WTC11 (cell line): ENCODE data around the gene FSD1. TPM values are rescaled to one million over a fixed set of nuclear protein-coding genes. Genes with fewer than 3 reads are reported as not detected.

Source experiments
- ATAC-seq: fragments of 200-7000 bp; cut with Tn5 transposase; 2 replicates; pipeline ENCODE4 v1.10.0; 2021; ENCODE audit warnings: mild to moderate bottlenecking, moderate library complexity
- CTCF ChIA-PET: fragments of 300-600 bp; sonication (Branson Sonifier 250); formaldehyde crosslinking; loops from one replicate; lab custom pipeline; 2021; ENCODE audit warnings: antibody characterized with exemption; lab: Charles Lee
- POLR2A ChIA-PET: fragments of 350-600 bp; sonication (Branson Sonifier 250); formaldehyde crosslinking; loops from one replicate; lab custom pipeline; 2021; ENCODE audit warnings: antibody characterized with exemption; lab: Charles Lee
- DNase-seq: peaks from one replicate; pipeline ENCODE4 v3.0.0; 2021; ENCODE audit warnings: low spot score
- H3K27ac Mint-ChIP-seq: 2 replicates; pipeline ENCODE4 v1.8.0; 2021; ENCODE audit warnings: mixed read lengths
- H3K27me3 Mint-ChIP-seq: 2 replicates; pipeline ENCODE4 v1.8.0; 2021; ENCODE audit warnings: low read depth, mild to moderate bottlenecking, moderate library complexity, mixed read lengths
- H3K36me3 Mint-ChIP-seq: 2 replicates; pipeline ENCODE4 v1.8.0; 2021; ENCODE audit warnings: mixed read lengths
- H3K4me1 Mint-ChIP-seq: 2 replicates; pipeline ENCODE4 v1.8.0; 2022; ENCODE audit warnings: mixed read lengths
- H3K4me3 Mint-ChIP-seq: 2 replicates; pipeline ENCODE4 v1.8.0; 2021; ENCODE audit warnings: mild to moderate bottlenecking, moderate library complexity, mixed read lengths
- H3K9me3 Mint-ChIP-seq: 2 replicates; pipeline ENCODE4 v1.8.0; 2021; ENCODE audit warnings: mixed read lengths
- CREB1 ChIP-seq: sonication (generic); formaldehyde crosslinking; IDR thresholded peaks from 2 replicates; pipeline ENCODE4 v1.8.0; 2023; ENCODE audit warnings: mild to moderate bottlenecking, missing genetic modification reagents
- FOXJ3 ChIP-seq: sonication (generic); formaldehyde crosslinking; IDR thresholded peaks from 2 replicates; pipeline ENCODE4 v1.9.0; 2021; ENCODE audit warnings: missing genetic modification reagents, mild to moderate bottlenecking, borderline replicate concordance
- GRHL2 ChIP-seq: fragments of 250-450 bp; sonication (Bioruptor Pico); IDR thresholded peaks from 2 replicates; pipeline ENCODE4 v1.8.0; 2022; ENCODE audit warnings: mild to moderate bottlenecking, moderate library complexity; ENCODE audit not compliant: insufficient replicate concordance, severe bottlenecking
- KAT7 ChIP-seq: sonication (generic); formaldehyde crosslinking; IDR thresholded peaks from 2 replicates; pipeline ENCODE4 v1.8.1; 2023; ENCODE audit warnings: missing genetic modification reagents, mild to moderate bottlenecking, borderline replicate concordance
- NFYB ChIP-seq: sonication (generic); formaldehyde crosslinking; conservative IDR thresholded peaks from 2 replicates; pipeline ENCODE4 v1.8.0; 2022; ENCODE audit warnings: low read depth, missing genetic modification reagents
- TEAD1 ChIP-seq: sonication (generic); formaldehyde crosslinking; IDR thresholded peaks from 2 replicates; pipeline ENCODE4 v1.8.0; 2022; ENCODE audit warnings: mild to moderate bottlenecking, missing genetic modification reagents
- TP53 ChIP-seq: sonication (generic); formaldehyde crosslinking; IDR thresholded peaks from 2 replicates; pipeline ENCODE4 v1.8.1; 2023; ENCODE audit warnings: mild to moderate bottlenecking, missing genetic modification reagents
- ZBTB43 ChIP-seq: sonication (generic); formaldehyde crosslinking; IDR thresholded peaks from 2 replicates; pipeline ENCODE4 v1.8.1; 2023; ENCODE audit warnings: mild to moderate bottlenecking, missing genetic modification reagents
- ZMAT4 ChIP-seq: fragments of 250-450 bp; sonication (Bioruptor Pico); IDR thresholded peaks from 2 replicates; pipeline ENCODE4 v1.9.0; 2021; ENCODE audit warnings: mild to moderate bottlenecking
- total RNA-seq: library from RNA; stranded (reverse); gene quantifications from 3 replicates; pipeline ENCODE4 v1.2.3, GENCODE V29; 2021
- TF ChIP-seq, protein P1 (sequence below): sonication (generic); formaldehyde crosslinking; IDR thresholded peaks from 2 replicates; pipeline ENCODE4 v1.8.1; 2022; ENCODE audit warnings: missing genetic modification reagents, borderline replicate concordance
- TF ChIP-seq, protein P2 (sequence below): fragments of 250-450 bp; sonication (Bioruptor Pico); IDR thresholded peaks from 2 replicates; pipeline ENCODE4 v1.9.0; 2021; ENCODE audit warnings: mild to moderate bottlenecking, borderline replicate concordance
- TF ChIP-seq, protein P3 (sequence below): sonication (generic); formaldehyde crosslinking; IDR thresholded peaks from 2 replicates; pipeline ENCODE4 v1.8.1; 2023; ENCODE audit warnings: mild to moderate bottlenecking, moderate library complexity, missing genetic modification reagents

The FSD1 gene
- total RNA-seq, 1 experiment from 2014 or later: 61.3 TPM

GRCh38 chr19:4360641-4361151 is 56.3 kb downstream of the FSD1 start (continued):
- no peak for TF ChIP-seq ZMAT4 (CRISPR knock-in tag)

- no peak; the same call in 1 of the 2 replicates for ATAC-seq
- no peak for TF ChIP-seq TEAD1 (CRISPR knock-in tag)
- TF ChIP-seq, protein P1, sequence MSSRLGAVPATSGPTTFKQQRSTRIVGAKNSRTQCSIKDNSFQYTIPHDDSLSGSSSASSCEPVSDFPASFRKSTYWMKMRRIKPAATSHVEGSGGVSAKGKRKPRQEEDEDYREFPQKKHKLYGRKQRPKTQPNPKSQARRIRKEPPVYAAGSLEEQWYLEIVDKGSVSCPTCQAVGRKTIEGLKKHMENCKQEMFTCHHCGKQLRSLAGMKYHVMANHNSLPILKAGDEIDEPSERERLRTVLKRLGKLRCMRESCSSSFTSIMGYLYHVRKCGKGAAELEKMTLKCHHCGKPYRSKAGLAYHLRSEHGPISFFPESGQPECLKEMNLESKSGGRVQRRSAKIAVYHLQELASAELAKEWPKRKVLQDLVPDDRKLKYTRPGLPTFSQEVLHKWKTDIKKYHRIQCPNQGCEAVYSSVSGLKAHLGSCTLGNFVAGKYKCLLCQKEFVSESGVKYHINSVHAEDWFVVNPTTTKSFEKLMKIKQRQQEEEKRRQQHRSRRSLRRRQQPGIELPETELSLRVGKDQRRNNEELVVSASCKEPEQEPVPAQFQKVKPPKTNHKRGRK: no peak
- no peak for TF ChIP-seq KAT7 (CRISPR knock-in tag)
- no peak for TF ChIP-seq GRHL2 (CRISPR knock-in tag)
- TF ChIP-seq FOXJ3: no peak
- TF ChIP-seq NFYB (CRISPR knock-in tag): no peak
- TF ChIP-seq TP53 (CRISPR knock-in tag): no peak
- TF ChIP-seq, protein P2, sequence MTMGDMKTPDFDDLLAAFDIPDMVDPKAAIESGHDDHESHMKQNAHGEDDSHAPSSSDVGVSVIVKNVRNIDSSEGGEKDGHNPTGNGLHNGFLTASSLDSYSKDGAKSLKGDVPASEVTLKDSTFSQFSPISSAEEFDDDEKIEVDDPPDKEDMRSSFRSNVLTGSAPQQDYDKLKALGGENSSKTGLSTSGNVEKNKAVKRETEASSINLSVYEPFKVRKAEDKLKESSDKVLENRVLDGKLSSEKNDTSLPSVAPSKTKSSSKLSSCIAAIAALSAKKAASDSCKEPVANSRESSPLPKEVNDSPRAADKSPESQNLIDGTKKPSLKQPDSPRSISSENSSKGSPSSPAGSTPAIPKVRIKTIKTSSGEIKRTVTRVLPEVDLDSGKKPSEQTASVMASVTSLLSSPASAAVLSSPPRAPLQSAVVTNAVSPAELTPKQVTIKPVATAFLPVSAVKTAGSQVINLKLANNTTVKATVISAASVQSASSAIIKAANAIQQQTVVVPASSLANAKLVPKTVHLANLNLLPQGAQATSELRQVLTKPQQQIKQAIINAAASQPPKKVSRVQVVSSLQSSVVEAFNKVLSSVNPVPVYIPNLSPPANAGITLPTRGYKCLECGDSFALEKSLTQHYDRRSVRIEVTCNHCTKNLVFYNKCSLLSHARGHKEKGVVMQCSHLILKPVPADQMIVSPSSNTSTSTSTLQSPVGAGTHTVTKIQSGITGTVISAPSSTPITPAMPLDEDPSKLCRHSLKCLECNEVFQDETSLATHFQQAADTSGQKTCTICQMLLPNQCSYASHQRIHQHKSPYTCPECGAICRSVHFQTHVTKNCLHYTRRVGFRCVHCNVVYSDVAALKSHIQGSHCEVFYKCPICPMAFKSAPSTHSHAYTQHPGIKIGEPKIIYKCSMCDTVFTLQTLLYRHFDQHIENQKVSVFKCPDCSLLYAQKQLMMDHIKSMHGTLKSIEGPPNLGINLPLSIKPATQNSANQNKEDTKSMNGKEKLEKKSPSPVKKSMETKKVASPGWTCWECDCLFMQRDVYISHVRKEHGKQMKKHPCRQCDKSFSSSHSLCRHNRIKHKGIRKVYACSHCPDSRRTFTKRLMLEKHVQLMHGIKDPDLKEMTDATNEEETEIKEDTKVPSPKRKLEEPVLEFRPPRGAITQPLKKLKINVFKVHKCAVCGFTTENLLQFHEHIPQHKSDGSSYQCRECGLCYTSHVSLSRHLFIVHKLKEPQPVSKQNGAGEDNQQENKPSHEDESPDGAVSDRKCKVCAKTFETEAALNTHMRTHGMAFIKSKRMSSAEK (CRISPR knock-in tag): no peak
- no peak for TF ChIP-seq ZBTB43
- TF ChIP-seq, protein P3, sequence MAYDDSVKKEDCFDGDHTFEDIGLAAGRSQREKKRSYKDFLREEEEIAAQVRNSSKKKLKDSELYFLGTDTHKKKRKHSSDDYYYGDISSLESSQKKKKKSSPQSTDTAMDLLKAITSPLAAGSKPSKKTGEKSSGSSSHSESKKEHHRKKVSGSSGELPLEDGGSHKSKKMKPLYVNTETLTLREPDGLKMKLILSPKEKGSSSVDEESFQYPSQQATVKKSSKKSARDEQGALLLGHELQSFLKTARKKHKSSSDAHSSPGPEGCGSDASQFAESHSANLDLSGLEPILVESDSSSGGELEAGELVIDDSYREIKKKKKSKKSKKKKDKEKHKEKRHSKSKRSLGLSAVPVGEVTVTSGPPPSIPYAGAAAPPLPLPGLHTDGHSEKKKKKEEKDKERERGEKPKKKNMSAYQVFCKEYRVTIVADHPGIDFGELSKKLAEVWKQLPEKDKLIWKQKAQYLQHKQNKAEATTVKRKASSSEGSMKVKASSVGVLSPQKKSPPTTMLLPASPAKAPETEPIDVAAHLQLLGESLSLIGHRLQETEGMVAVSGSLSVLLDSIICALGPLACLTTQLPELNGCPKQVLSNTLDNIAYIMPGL (CRISPR knock-in tag): no peak
- TF ChIP-seq CREB1 (CRISPR knock-in tag): no peak
- Mint-ChIP-seq H3K4me3 (no peak overlapping the region), H3K27me3 (no peaks in the 10 kb centered on the region), H3K36me3 (peaks cover 3% of the 10 kb centered on the region; the same call in 1 of the 2 replicates), H3K9me3 (no peaks in the 10 kb centered on the region), H3K27ac (no peak overlapping the region), H3K4me1 (peaks cover 7% of the 10 kb centered on the region)
- peak; percentile 52 for DNase-seq
- ChIA-PET POLR2A (interaction anchor here (0.6 to 1.4 kb wide), 3 partner anchors 14 to 94 kb away, joined by 4 to 6 read pairs (median 5); no protein-coding TSS in a partner anchor), CTCF (interaction anchor here (1.0 to 8.3 kb wide), 9 partner anchors 8 to 221 kb away, joined by 3 to 70 read pairs (median 13); partner anchors contain the start of genes MPND and SH3GL1)
Measured at GRCh38 chr19:4361152-4362046, 57.0 kb downstream of the FSD1 start.
